Activated CD4-positive, alpha-beta T cell treated with anti-CD3 and anti-CD28 coated beads for 24 hours (primary cell): Measurements from ENCODE around the gene ZBTB26.

ENCODE experiments used
- DNase-seq, 2 donors: peaks; one replicate each; pipeline ENCODE4 v3.0.0-alpha.2; 2020; ENCODE audit warnings: low read depth in 2 of 2

ZBTB26 gene, protein sequence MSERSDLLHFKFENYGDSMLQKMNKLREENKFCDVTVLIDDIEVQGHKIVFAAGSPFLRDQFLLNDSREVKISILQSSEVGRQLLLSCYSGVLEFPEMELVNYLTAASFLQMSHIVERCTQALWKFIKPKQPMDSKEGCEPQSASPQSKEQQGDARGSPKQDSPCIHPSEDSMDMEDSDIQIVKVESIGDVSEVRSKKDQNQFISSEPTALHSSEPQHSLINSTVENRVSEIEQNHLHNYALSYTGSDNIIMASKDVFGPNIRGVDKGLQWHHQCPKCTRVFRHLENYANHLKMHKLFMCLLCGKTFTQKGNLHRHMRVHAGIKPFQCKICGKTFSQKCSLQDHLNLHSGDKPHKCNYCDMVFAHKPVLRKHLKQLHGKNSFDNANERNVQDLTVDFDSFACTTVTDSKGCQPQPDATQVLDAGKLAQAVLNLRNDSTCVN

DNA sequence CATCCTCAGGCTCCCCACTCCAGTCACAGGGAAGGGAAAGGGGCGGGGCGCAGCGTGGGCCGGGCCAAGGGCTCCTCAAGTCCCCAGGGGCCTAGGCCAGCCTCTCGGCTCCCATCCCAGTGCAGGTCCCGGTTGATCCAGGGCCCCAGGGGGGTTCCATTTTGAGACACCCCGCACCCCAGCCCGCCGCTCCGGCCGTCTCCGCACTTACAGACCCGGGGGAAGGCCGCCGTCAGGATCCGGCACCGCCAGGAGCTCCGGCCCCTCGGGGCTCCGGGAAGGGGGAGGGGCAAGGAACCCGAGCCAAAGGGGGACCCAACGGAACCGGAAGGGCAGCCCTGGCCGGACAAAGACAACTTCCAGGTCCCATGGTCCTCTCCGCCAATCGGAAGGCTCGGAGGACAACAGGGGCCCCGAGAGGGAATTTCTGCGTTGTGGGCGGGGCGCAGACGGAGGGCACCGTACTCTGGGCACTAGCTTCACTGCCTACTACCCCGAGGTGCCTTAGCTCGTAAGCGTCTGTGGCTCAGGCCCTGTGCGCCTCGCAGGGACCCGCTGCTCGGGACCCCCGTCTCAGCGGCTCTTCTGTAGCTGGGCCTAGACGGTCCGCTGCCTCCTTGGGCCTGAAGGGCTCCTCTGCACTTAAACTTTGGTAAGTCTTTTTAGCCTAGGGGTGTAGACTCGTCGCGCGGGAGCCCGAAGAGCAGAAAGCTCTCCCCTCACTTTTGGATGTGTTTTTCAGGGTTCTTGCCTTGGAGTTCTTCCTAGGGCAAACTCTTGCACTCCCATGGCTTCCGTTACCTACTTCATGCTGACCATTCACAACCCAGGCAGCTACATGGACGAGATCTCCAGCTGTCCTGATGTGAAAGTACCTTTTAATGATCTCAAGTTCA, at the start of gene ZBTB26:
ZBTB26 (minus strand) TSS at position 287 of the 896 bp plus-strand sequence. CDS start 11,578 bp downstream, outside the sequence.
- peak; percentile 82 to 88 for DNase-seq

DNA sequence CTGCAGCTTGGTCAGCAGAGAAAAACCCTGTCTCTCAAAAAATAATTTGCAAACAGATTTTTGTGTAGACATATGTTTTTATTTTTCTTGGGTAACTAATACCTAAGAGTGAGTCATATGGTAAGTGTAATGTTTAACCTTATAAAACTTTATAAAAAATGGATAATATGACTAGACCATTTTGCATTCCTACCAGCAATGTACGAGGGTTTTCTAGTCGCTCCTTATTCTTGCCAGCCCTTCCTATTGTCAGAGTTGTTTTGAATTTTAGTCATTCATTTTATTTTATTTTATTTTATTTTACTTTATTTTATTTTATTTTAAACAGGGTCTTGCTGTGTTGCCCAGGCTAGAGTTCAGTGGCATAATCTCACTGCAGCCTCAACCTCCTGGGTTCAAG, 47.3 kb upstream of the ZBTB26 start:
- DNase-seq, result no peak

DNA sequence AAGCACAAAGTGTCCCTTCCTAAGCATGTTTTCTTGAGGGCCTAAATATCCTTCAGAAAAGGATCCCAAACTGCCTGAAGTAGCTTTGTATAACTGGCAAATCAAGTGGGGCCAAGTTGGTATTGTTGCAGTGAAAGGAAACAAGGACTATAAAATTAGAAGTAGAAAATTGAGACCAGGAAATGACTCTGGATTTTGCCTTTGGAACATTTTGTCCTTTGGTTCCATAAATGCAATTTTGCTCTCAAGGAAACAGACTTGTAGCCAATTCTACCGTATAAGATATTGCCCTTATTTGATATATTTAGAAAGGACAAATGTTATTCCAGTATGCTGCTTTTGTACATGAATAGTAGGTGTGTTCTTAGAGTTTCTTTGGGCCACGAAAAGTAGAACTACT, 43.9 kb upstream of the ZBTB26 start:
- DNase-seq, result no peak

DNA sequence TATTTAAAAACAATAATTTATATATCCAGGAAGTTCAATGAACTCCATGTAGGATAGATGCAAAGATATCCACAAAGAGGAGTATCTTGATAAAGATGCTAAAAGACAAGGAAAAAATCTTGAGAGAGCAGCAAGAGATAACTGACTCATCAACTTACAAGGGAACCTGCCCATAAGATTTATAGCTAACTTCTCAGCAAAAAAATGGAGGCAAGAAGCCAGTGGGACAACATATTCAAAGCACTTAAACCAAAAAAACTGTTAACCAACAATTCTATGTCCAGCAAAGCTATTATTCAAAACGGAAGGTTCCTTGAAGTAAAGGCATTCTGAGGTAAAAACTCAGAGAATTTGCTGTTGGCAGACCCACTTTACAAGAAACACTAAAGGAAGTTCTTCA, 29.8 kb upstream of the ZBTB26 start:
- DNase-seq, result no peak

DNA sequence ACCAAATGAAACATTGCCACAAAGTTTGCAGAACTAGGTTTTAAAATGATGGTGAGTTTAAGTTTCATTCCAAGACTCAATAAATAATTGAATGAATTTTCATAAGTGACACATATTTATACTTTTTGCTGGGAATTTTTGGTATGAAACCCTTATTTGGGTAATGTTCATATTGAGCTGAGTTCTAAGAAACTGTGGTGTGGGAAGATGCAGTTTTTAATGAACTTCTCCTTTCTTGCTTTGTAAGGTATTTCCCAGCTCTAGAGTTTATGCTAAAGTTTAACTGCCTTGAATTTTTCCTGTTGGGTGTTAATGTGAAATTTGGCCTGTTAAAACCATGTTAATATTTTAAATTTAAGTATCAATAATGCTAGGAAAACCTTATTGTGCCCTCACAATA, 24.6 kb upstream of the ZBTB26 start:
- DNase-seq, result no peak

DNA sequence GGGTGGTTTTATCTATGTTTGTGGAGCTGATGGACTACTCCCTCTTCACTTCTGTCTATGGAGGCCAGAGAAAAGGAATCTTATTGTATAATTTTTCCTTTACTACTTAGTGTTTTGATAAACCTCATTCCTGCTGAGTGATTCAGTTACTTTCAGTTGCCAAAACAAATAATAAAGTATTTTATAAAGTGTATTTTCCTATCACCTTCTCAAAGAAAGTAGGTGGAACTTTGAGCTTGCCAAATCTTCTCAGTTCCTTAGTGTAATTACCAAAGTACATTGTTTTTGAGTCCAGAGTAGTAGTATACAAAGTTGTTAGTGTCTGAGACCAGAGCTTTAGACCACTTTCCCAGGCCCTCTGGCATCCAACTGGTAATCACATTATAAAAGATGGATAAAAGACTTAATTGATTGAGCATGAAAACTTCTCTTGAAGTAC, 23.0 kb upstream of the ZBTB26 start:
- DNase-seq, result no peak

DNA sequence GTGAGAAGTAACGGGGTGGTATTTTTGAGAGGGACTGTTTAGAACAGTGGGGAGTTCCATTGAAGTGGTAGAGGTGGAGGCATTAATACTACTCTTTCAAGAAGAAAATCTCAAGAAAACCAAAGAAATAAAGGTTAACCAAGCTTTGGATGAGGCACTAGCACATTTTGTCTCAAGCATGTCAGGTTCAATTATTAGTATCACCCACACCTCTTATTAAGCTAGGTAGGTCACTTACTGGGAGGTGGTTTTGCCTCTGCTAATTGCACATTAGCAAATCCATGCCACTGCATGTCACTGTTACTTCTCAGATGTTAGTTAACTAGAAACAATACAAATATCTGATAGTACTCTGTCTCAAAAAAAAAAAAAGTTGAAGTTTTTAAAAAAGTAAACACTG, 19.7 kb upstream of the ZBTB26 start:
- no peak for DNase-seq

DNA sequence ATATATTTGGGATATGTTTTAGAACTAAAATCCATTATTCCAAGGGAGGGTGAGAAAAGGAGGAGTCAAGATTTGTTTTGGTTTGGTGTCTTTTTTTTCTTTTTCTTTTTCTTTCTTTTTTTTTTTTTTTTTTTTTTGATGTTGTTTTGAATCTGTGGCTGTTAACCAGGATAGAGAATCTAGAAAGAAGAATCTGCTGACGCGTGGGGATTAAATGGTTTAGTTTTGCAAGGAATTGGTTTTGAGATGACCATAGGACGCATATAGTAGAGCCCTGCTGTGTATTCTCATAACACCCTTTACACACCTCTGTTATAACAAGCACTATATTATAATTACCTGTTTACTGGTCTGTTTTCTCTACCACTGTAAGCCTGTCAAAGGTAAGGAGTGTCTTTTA, 19.0 kb upstream of the ZBTB26 start:
- DNase-seq, result no peak

DNA sequence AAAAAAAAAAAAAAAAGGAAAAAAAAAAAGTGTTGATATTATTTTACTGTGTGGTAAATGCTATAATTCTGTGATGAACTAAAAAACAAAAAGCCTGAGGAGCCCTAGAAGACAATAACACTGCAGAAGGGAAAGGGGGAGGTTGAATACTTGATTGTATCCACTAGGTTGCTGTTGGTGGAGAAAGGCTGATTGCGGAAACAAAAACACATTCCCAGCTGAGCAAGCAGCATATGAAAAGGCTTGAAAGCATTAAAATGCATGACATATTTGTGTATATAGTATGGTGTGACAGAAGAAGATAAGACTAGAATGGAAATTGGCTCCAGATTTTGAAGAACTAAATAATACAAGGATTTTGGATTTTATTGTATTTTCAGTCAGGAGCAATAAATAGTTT, 18.4 kb upstream of the ZBTB26 start:
- DNase-seq, result no peak

DNA sequence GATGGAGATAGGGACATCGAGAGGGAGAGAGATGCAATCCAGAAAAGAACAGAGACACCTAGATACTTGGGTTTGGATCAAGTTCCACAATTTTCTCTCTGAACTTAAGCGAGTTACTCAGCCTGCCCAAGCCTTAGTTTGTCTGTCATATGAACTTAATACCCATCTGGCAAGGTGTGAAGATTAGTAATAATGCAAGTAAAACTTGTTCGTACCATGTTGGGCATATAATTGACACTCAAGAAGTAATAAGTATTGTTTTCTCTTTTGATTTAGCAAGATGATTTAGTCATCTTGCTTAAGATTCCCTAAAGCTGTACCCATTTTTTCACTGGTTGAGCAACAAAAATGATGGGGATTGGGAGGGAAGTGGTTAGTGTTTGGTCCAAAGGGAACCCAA, 17.0 kb upstream of the ZBTB26 start:
- DNase-seq, result no peak

DNA sequence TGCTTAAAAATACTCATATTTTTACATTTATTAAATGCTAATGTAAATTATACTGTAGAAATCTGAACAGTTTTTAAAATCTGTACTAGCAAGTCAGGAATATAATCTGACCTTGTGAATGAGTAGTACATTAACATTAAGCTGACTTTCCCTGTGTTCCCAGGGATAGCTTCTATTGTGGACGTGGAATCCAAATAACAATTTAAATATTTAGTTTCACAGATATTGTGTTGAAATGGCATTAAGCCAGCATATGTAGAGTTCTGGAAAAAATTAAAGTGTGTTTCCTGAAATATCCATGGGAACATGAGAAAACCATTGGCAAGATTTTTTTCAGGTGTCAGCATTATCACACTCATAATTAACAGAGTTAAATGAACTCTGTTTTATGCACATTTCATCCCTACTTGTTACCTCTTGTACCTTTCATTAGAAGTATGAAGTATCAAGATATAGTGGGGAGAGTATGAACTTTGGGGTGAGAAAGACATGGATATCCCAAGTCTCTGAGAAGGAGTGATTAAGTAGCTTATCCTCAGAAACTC, 15.2 kb upstream of the ZBTB26 start:
- no peak for DNase-seq

DNA sequence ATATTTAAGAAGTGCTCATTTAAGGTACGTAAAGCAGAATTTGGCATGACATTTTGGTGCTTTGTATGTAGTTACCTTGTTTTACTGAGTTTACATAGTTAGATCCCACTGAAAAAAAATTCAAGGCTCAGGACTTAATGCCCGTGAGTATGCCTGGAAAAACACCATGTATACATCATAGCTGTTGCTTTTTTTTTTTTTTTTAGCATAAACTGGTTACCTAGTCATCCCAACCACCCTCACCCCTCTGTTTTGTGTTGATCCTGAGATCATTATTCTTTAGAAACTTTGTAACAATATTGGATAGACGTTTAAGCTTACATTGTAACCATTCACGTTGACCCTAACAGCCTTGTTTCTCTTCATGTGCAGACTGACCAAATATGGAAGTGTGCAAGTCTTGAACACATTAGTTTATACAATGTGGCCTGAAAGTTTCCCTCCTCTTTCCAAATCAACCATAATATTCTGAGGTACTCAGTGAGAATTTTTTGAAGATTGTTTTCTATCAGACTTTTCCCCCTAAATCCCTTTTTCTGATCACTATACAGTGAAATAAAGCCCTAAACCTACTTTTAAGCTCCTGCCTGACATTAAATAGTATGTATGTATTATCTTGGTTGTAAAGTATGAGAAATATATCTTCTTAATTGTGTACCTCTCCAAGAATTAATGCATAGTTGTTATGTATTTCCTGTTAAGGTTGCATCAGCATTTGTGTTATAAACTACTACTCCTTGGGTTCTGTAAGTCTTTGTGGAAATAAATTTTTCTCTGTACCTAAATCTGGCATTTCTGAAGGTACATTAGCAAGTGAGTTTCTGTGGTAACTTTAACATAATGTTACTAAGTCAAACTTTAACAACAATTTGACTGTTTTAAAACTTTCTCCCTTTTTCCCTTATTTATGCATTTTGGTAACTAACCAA, 13.9 kb upstream of the ZBTB26 start:
- DNase-seq, result no peak

DNA sequence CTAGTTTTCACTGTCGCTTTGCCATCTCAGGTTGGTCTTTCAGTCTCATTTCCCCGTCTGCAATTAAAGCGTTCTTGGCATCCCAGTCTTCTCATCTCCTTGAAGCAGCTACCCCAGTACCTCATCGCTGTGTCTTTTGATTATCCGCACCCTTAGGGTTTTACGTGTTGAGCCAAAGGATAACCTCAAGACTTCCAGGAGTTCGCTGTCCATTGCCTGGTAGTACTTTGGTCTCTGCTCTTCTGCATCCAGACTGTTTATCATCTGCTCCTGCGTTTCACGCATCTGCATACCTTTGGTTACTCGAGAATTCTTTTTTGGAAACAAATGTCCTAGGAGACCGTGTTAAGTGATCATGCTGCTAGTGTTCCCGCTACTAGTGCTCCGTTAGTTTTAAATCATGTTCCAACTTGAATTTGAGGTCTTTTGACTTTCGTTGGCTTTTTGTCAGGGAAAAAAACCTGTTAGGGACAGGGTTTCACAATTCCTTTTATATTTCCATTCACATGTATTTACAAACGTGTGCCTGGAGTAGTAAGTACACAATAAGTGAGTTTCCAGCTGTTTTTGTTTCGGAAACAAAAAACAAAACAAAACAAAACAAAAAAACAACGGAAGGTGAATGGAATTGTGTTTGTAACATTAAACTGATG, 10.4 kb upstream of the ZBTB26 start:
- DNase-seq, result no peak

DNA sequence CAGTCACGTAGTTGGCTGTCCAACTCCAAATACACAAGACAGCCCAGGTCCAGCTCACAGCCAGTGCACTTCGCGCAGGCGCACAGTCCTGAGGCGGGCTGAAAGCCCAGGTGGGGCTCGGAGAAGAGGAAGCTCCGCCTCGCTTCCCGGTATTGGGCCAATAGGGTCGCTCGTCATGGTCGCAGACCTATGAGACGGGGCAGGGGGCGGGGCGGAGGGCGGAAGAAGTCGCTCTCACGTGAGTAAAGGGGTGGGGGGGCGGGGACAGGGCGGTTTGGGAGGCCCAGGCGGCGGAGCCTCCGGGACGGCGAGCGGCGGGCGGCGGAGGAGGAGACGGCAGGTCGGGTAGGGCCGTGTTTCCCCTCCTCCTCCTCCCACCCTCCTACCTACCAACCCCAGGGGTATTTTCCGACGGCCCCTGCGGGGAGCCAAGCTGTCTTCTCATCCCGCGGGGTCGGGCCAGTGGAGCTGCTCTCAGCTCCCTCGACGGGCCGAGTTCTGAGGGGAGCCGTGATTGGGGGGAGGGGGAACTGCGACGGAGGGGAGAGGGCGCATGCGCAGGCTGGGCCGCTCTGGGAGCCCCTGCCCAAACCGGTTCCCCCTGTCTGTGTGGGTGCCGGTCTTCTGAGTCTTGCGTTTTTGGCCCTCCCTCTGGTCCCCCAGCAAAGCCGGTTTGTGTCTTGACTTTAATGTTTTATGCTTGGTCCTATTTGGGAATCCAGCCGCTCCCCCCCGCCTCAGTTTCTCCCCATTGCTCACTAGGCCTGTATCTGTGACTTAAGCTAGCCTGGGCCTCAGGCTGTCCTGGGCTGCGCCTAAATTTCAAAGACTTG, 9.7 kb upstream of the ZBTB26 start, which contains the start of gene RABGAP1:
RABGAP1 (plus strand) TSS at position 272 of the 833 bp plus-strand sequence. CDS start 16,040 bp downstream, outside the sequence.
- DNase-seq, result peak; percentile 99

DNA sequence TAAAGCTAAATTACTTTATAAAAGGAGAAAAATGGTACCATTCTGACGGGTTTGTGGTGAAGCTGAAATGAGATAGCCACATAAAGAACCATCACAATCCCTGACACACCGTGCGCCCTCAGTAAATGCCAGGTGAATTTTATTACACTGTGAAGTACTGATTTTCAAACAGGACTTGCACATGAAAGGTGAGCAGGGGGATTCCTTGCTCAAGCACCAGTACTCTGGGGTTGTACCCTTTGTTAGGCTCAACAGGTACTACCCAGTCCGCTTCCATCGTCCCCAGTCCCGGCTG, 9.1 kb upstream of the ZBTB26 start:
- DNase-seq, result no peak

DNA sequence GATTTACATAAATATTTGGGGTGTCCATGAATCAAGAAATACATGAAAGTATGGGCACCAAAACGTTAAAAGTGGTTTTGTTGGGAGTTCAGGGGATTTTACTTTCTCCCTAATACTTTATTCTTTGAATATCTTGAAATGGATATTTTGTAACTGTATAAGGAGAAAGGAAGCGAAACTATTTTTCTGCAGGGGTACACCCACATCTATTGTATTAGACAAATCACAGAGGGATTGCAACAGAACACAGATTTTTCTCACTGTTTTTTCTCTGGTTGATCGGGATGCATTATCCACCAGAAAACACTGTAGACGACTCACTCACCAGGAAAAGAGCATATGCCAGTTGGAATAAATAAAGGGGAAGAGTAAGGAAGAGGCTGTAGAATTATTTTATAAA, 8.3 kb upstream of the ZBTB26 start:
- DNase-seq, result no peak

DNA sequence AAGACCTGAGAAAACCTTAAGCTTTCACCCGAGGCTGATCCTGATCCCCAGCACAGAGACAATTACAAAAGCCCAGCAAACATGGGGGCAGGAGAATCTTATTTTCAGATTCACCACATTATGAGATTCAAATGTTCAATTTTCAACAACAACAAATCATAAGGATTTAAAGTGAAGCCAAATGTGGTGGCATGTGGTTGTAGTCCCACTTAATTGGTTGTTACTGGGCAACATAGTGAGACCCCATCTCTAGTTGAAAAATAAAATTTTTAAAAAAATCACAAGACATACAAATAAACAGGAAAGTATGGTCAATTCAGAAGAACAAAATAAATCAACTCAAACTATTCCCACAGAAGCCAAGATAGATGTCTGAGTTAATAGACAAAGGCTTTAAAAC, 5.6 kb upstream of the ZBTB26 start:
- no peak for DNase-seq

DNA sequence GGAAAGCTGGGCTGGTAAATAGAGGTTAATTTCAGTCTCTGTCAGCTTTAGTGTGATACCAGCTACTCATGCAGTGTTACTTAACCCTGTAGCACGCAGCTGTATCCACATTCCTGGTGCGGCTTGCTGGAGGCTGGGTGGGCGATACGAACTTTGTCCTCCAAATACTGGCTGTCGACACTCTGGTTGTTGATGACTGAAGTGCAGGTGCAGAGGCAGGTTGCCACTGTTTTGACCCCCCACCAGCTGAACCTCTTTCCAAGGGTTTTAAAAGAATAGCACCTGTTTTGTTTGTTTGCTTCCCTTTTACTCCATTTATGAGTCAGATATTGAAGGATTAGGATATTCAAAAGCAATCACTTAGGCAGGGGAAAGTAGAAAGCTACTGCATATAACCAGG, 5.2 kb upstream of the ZBTB26 start:
- DNase-seq, result no peak

DNA sequence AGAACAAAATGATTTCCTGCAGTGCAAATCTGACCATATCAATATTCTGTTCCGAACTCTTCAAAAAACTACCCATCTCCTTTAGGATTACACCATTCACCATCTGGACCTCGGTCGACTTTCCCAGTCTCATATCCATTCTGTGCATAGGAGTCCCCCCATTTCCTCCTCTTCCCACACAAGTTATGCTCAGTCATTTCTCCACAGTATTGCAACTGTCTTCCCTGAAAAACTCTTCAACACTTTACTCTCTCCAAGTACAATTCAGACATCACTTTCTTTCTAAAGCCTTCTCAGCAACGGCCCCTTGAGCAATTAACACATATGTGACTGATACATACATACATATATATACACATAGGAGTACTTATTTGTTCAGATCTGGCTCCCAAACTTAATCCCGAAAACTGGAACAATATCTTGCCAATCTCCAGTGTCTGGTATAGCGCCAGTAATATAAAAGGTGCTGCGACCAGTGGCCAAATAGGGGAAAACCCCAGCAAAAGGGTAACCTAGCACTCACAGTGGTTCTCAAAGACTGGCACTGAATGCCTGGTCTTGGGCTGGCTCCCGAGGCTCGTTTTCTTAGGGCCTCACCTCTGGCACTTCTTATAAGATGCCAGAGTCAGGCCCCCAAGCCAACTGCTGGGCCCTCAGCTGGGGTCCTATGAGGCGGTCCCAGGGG, 629 bp downstream of the ZBTB26 start:
- no peak for DNase-seq
